Measurements from ENCODE around the gene CEBPZOS.

GRCh38 chr2:37173741-37174140 is 22.6 kb upstream of the CEBPZOS start:
- TF ChIP-seq REST (IDR thresholded peaks at IDR 0.05) = no peak
- no peak for TF ChIP-seq RXRA (IDR thresholded peaks at IDR 0.05)

Measured in liver (tissue), 2 donors.